Uterus (tissue), 2 donors: ENCODE measurements around the gene RPL3.

Experiments used
- POLR2A ChIP-seq, 2 donors: fragments of 450-650 bp; IDR thresholded peaks; one replicate each; pipeline ENCODE4 v1.6.1; 2016; ENCODE audit warnings: antibody characterized with exemption in 2 of 2, mild to moderate bottlenecking in 1 of 2, moderate library complexity in 1 of 2
- TF ChIP-seq, protein P1 (sequence below), 4 experiments: fragments of 200-600 bp in 2 of 4; fragments of 450-650 bp in 2 of 4; sonication (generic) in 2 of 4; IDR thresholded peaks; one replicate each; pipeline ENCODE4 v1.5.1; 2016 to 2019; ENCODE audit warnings: antibody characterized with exemption in 4 of 4, mild to moderate bottlenecking in 2 of 4, moderate library complexity in 1 of 4

- TF ChIP-seq, protein P1, sequence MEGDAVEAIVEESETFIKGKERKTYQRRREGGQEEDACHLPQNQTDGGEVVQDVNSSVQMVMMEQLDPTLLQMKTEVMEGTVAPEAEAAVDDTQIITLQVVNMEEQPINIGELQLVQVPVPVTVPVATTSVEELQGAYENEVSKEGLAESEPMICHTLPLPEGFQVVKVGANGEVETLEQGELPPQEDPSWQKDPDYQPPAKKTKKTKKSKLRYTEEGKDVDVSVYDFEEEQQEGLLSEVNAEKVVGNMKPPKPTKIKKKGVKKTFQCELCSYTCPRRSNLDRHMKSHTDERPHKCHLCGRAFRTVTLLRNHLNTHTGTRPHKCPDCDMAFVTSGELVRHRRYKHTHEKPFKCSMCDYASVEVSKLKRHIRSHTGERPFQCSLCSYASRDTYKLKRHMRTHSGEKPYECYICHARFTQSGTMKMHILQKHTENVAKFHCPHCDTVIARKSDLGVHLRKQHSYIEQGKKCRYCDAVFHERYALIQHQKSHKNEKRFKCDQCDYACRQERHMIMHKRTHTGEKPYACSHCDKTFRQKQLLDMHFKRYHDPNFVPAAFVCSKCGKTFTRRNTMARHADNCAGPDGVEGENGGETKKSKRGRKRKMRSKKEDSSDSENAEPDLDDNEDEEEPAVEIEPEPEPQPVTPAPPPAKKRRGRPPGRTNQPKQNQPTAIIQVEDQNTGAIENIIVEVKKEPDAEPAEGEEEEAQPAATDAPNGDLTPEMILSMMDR (IDR thresholded peaks at IDR 0.05): no peak
- TF ChIP-seq POLR2A (IDR thresholded peaks at IDR 0.05): no peak
Observed at GRCh38 chr22:39365492-39365780, 46.0 kb upstream of the RPL3 start.
